SH-SY5Y (cell line): ENCODE measurements around the gene SLC8A1.

ENCODE experiments used
- GATA2 ChIP-seq: IDR thresholded peaks from 2 replicates; pipeline ENCODE4 v1.6.1; 2011; ENCODE audit warnings: mild to moderate bottlenecking, low read depth, low read length
- GATA3 ChIP-seq: IDR thresholded peaks from 2 replicates; pipeline ENCODE4 v1.6.1; 2011; ENCODE audit warnings: low read depth, mild to moderate bottlenecking, low read length, moderate library complexity

The SLC8A1 gene

DNA sequence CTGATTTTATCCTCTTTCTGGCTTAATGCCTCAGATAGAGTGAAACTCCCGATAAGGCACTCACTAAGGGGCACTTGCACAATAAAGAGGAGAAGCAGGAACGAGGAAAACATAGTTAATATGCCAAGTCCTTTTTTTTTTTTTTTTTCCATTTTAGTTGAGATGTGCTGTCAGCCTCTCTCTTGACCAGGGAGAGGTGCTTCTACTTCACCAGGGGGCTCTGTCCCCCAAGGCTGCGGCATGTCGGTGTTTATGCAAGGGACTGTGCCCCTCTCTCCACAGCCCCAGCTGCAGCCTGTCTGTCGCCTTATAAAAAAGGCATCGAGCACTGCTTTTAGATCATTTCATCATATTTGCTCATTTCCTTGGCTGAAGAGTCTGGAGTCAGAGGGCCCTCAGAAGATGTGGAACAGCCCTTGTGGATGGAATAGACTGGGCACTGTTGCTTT is 178.1 kb downstream of the SLC8A1 start:
- TF ChIP-seq GATA2 (no peak), GATA3 (no peak)

DNA sequence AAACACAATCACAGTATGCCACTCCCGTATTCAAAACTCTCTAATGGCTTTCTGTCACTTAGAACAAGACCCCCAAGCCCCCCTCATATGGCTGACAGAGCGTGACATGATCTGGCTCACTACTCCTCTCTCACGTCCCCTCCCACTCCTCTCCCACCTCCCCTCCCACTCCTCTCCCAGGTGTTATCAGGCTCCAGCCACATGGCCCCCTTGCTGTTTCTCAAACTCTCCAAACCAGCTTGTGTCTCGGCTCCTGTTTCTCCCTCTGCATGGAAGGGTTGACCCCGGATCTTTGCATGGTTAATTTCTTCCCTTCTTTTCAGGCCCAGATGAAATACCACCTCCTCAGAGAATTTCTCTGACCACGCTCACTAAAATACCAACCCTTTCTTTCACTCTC is 180.8 kb downstream of the SLC8A1 start:
- no peak for TF ChIP-seq GATA2
- TF ChIP-seq GATA3, result no peak

DNA sequence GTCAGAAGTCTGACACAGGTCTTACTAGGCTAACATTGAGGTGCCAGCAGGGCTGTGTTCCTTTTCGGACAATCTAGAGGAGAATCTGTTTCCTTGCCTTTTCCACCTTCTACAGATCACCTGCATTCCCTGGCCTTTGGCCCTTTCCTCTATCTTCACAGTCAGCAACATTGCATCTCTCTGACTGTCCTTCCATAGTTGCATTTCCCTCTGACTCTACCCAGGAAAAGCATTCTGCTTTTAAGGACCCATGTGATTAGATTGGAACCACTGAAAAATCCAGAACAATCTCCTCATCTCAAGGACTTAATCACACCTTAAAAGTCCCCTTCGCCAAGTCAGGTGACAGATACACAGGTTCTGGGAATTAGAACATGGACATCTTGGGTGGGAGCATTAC is 181.5 kb downstream of the SLC8A1 start:
- 0 out of 2 replicates have a peak, but pooled peaks have one; percentile 13 for TF ChIP-seq GATA2
- no peak for TF ChIP-seq GATA3

DNA sequence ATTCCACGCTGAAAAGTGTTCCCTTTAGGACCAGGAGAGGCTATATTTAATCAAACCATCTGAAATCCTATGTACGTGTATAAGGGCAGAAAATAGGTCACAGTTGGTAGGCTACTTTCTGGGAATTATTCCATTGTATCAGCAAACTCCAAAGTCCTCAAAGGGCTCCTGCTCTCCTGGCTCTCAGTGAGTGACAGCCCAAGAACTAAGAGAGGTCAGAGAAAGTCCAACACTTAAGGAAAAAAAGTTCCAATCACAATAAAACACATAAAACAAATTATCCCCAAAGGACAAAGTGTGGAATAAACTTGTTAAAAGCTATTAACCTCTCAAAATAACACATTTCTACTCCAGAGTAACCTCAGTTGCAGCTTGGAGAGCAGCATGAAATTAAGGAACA is 183.3 kb downstream of the SLC8A1 start:
- TF ChIP-seq GATA2 (no peak), GATA3 (no peak)

DNA sequence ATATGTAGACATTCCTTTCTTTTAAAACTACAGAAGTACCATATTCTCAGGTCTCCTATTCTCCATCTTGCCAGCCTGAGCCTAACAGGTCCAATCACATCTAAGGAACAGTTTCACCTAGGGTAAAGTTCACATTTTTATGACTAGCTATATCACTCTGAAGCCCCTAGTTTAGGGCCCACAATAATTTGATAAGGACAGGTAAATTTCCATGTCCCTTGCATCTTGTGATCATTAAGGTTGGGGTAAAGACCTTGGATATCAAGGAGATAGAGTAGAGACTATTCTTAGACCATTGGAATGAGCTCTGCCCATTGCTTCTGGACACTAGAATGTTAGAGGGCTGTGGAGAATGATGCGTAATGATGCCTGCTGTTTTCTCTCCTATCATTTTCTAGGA is 185.7 kb downstream of the SLC8A1 start:
- no peak for TF ChIP-seq GATA2
- TF ChIP-seq GATA3, result no peak

DNA sequence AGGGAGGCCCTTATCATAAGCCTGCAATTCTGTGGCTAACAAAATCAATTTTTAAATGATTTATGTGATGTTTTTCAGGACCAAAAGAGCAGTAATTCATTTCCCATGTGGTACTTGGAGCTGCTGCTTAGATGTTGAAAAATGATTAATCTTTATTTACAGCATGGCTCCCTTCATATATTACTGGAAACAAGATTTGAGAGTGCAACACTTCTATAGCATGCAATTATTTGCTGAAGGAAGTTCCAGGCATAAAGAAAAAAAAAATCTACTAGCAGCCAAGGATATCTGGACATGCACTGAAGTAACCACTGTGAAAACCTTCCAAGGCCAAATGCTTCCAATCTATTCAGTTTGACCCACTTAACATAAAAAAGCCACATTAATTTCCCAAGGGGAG is 186.3 kb downstream of the SLC8A1 start:
- TF ChIP-seq GATA2 (peak; percentile 42; the same call in 1 of the 2 replicates), GATA3 (no peak)

DNA sequence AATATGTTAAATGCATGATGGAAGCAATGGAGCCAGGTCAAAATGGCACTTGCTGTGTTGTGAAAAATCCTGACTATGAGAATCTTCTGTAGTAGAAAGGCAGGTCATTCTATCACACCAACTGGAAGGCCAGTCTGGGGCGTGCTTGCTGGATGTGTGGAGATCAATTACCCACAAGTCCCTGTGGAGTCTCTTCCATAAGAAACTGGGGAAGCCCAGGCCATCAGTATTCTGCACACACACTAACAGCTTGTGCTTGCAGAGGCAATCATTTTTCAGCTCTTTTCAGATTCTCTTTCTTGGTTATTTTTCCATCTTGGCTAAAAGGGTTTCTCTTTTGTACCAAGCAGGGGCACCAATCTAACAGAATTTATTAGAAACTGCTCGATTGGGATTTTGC is 190.8 kb downstream of the SLC8A1 start:
- TF ChIP-seq GATA2 (no peak), GATA3 (no peak)

DNA sequence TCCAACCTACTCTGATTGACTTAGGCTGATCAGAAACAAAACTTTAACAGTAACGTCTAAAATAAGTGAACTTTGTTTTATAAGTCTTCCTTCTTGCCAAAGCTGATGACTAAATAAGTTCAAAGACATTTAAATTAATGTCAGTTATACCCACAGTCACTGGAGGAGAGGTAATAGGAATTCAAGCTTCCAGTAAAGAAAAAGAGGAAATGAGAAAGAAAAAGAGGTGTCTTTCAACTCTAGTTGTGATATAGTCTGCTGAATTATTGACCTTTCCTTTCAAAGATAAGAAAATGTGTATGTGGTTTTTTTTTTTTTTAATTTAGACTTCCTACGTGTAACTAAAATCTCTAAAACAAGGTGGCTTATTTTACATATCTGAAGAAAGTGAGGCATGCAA is 191.5 kb downstream of the SLC8A1 start:
- TF ChIP-seq GATA3 (no peak), GATA2 (no peak)

DNA sequence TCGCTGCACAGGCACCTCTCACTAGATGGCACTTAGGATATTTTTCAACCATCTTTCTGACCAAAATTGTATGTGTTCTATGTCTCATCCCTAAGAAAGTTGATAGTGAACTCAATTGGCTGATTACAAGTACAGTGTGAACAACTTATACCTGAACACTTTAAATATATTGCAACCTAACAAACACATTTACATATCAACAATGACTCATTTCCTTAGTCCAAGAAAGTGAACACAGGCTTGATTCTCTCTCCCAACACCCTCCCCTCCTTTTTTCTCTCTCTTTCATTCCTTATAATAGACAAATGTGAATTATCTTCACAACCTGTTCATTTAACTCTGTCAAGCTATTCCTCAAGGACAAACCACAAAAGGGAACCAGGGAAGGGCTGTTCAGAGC is 192.0 kb downstream of the SLC8A1 start:
- TF ChIP-seq GATA2, result no peak
- no peak for TF ChIP-seq GATA3

DNA sequence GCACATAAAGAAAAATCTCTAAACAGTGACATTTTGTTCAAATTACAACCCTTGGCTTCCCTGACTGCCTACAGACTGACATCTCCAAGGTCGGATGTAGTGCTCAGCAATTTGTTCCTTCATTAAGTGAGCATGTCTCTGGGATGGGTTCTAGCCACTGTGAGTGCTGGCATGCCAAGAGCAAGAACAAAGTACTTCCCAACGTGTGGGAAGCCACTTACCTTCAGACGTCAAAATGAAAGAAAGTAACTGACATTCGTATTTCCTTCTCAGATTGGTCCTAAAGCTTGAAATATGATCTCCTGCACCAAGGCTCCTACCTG is 193.8 kb downstream of the SLC8A1 start:
- TF ChIP-seq GATA2 (no peak), GATA3 (no peak)

DNA sequence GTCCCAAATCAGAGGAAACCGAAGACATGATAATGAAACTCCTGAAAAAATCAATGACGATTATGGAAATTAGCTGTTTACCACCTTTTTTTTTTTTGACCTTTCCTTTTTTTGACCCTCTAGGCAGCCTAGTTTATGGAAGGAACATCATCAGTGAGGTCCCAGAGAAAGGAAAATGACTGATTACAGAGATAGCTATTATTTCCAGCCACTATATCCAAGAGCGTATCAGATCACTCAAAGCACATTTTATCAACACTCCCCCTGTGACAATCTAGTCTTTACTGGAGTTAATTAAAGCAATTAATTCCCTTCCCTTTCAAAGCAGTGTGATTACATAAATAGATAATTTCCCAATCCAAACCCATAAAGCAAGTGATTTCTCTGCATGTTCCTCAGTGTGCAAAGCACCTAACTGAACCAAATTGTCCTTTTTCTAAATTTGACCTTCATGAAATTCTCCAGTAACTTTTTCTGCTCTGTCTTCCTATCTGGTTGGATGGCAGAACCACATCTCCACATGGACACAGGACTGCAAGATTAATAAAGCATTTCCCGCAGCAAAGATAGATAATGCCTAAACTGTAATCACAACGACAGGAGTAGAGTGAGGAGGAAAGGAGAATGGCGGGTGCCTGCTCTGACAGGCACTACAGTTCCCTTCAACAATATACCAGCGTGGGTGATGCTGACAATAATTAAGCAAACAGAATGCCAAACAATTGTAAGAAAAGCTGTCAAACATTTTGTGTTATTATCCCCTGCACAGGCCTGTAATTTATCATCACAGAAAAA is 194.4 kb downstream of the SLC8A1 start:
- TF ChIP-seq GATA2 (no peak), GATA3 (no peak)

DNA sequence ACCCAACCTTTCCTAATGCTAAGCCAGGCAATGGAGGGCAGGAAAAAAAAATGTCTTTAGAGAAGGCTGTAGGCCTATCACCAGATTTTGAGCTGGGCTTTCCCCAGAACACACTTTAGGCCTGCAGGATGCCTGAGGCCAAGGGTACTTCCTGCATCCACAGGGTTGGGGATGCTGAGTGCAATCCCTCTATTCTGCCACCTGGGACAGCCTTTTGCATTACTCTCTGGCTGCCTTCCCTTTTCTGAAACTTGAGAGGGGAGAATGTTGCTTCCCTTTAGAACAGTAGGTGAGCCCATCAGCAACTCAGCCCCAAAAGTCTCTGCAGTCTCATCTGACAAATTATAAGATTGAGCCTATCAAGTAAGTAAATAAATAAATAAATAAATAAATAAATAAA is 195.2 kb downstream of the SLC8A1 start:
- no peak for TF ChIP-seq GATA3
- no peak for TF ChIP-seq GATA2

DNA sequence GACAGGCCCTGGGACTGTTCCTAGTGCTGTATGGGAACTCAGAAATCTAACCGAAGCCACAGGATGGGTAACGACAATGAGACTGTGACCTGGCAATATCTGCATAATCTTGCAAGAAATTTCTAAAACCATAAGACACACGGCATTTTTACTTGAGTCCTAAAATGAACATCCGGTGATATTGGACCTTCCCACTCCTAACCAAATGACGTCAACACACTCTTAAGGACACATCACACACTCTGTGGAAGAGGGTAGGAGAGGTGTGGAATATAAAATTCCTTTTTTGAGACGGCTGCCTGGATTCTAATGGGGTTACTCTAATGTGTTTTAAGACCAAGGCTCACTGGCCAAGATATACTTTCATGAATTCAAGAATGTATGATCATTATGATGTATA is 195.9 kb downstream of the SLC8A1 start:
- TF ChIP-seq GATA3 (no peak), GATA2 (no peak)

DNA sequence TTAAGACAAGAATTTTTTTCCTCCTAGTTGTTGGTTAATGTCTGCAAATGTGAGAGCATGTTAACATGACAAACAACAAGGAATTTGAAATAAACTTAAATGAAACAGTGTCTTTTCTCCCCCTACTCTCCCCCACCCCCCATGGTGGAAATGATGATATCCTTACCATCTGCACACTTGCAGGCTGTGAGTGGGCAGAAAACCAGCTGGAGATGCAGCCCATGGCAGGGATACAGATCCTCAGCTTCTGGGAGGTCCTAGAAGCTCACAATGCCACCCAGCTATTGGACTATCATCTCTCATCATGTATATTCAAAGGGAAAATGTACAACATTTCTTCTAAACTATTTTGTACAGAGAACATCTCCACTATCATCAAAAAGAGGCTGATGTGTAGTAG is 196.8 kb downstream of the SLC8A1 start:
- TF ChIP-seq GATA3 (no peak), GATA2 (no peak)

DNA sequence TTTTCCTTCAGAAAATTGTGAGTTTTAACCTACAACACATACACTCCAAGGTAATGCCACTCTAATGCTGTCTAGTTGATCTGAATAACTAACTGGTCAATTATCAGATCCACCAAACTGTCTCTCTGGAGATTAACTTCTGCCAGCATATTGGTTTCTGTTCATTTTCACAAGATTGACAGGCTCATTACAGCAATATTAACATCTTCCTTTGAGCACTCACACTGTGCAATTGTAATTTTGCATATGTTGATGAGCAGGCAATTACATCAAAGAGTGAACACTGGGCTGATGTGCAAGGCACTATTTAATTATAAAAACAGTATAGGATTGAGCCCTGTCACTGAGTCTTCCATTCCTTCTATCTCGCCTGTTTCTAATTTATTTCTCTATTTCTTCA is 197.3 kb downstream of the SLC8A1 start:
- TF ChIP-seq GATA2 (no peak), GATA3 (no peak)

DNA sequence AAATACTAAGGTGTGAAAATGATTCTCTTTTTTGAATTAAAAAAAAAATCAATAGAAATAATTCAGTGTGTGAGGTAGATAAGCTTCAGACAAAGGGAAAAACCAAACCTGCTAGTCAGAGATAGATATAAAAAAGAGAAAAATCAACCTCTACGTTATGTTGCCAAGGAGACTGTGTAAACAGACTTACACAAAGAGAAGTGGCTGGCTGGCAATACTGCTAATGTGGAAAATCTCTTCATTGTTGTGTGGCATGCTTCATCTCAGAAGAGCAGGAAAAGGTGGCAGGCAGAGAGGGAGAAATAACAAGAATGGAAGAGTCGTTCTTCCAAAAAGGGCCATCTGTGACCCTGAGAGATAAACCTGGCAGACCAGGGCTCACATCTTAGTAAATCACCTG is 200.8 kb downstream of the SLC8A1 start:
- TF ChIP-seq GATA3 (no peak), GATA2 (no peak)
